Vagina (tissue), 2 donors: ENCODE data around the gene GPATCH4.

Source experiments
- CTCF ChIP-seq, 3 experiments: fragments of 450-650 bp in 2 of 3; fragments of 200-600 bp in 1 of 3; sonication (generic) in 1 of 3; IDR thresholded peaks; one replicate each; pipeline ENCODE4 v1.5.1; 2017 to 2019; ENCODE audit warnings: antibody characterized with exemption in 3 of 3, mild to moderate bottlenecking in 2 of 3, moderate library complexity in 2 of 3
- POLR2AphosphoS5 ChIP-seq, 2 donors: sonication (generic); formaldehyde crosslinking; IDR thresholded peaks; one replicate each; pipeline ENCODE4 v1.9.0; 2017; ENCODE audit warnings: antibody characterized with exemption in 2 of 2, mild to moderate bottlenecking in 2 of 2, low read depth in 1 of 2; ENCODE audit not compliant: insufficient read depth in 1 of 2

- TF ChIP-seq CTCF (IDR thresholded peaks at IDR 0.05) = no peak
- TF ChIP-seq POLR2AphosphoS5 (IDR thresholded peaks at IDR 0.05; ENCODE audit: insufficient read depth in 1 of 2, low read depth in 1 of 2) = no peak
These were observed 34.8 kb downstream of the GPATCH4 start for GRCh38 chr1:156566436-156566835.
